Keratinocyte (primary cell): ENCODE results near the gene SUMO4.

Experiments used
- EZH2 ChIP-seq: IDR thresholded peaks from one replicate; pipeline ENCODE4 v1.6.1; 2012; ENCODE audit warnings: inconsistent platforms, mild to moderate bottlenecking, low read length, moderate library complexity
- TF ChIP-seq, protein P1 (sequence below), 3 experiments: IDR thresholded peaks in 1 of 3; conservative IDR thresholded peaks in 1 of 3; optimal IDR thresholded peaks in 1 of 3; 2 replicates in 2 of 3; 3 replicates in 1 of 3; pipeline versions ENCODE3 to v1.5.1; 2011; ENCODE audit warnings: low read length in 3 of 3, mild to moderate bottlenecking in 3 of 3, moderate library complexity in 2 of 3, control low read depth in 1 of 3, inconsistent platforms in 1 of 3; ENCODE audit not compliant: insufficient read depth in 2 of 3; ENCODE audit errors: extremely low read depth in 1 of 3

DNA sequence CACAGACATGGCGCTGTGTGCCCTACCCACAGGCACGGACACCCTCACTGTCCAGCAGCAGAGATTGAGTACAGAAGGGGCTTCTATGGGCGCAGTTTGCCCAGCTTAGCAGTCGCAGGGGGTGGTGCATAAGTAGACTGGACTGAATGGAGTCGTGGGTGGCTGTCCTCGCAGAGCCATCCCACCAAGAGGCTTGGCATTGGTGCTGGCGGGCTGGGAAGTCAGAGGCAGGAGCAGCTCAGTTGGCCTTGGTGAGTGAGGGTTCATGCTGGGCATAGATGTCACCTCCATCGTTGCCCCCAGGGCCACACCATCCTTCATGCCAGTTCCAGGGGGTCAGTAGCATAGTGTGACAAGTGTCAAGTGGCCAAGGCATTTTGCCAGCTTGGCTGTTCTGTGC lies 25.2 kb downstream of the SUMO4 start:
- TF ChIP-seq, protein P1, sequence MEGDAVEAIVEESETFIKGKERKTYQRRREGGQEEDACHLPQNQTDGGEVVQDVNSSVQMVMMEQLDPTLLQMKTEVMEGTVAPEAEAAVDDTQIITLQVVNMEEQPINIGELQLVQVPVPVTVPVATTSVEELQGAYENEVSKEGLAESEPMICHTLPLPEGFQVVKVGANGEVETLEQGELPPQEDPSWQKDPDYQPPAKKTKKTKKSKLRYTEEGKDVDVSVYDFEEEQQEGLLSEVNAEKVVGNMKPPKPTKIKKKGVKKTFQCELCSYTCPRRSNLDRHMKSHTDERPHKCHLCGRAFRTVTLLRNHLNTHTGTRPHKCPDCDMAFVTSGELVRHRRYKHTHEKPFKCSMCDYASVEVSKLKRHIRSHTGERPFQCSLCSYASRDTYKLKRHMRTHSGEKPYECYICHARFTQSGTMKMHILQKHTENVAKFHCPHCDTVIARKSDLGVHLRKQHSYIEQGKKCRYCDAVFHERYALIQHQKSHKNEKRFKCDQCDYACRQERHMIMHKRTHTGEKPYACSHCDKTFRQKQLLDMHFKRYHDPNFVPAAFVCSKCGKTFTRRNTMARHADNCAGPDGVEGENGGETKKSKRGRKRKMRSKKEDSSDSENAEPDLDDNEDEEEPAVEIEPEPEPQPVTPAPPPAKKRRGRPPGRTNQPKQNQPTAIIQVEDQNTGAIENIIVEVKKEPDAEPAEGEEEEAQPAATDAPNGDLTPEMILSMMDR (optimal IDR thresholded peaks at IDR 0.05 in 1 of 3, IDR thresholded peaks at IDR 0.05 in 1 of 3, conservative IDR thresholded peaks at IDR 0.05 in 1 of 3; ENCODE audit: extremely low read depth in 1 of 3, insufficient read depth in 2 of 3, low read length in 3 of 3) = no peak
- TF ChIP-seq EZH2 = no peak
